ENCODE data around the gene KATNB1.

DNA sequence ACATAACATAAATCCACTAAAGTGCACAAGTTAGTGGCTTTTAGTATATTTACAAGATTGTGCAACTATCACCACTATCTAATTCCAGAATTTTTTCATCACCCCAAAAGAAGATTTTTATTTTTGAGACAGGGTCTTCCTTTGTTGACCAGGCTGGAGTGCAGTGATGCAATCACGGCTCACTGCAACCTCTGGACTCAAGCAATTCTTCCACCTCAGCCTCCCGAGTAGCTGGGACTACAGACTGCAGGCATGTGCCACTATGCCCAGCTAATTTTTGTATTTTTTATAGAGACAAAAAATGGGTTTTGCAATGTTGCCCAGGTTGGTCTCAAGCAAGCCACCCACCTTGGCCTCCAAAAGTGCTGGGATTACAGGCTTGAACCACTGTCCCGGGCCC, 25.9 kb upstream of the KATNB1 start:
- TF ChIP-seq EZH2 (IDR thresholded peaks at IDR 0.05), result no peak
- TF ChIP-seq, protein P1, sequence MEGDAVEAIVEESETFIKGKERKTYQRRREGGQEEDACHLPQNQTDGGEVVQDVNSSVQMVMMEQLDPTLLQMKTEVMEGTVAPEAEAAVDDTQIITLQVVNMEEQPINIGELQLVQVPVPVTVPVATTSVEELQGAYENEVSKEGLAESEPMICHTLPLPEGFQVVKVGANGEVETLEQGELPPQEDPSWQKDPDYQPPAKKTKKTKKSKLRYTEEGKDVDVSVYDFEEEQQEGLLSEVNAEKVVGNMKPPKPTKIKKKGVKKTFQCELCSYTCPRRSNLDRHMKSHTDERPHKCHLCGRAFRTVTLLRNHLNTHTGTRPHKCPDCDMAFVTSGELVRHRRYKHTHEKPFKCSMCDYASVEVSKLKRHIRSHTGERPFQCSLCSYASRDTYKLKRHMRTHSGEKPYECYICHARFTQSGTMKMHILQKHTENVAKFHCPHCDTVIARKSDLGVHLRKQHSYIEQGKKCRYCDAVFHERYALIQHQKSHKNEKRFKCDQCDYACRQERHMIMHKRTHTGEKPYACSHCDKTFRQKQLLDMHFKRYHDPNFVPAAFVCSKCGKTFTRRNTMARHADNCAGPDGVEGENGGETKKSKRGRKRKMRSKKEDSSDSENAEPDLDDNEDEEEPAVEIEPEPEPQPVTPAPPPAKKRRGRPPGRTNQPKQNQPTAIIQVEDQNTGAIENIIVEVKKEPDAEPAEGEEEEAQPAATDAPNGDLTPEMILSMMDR (IDR thresholded peaks at IDR 0.05), result no peak

All from neural progenitor cell (in vitro differentiated cells).